ENCODE results near the gene CCDC83. TPM values are rescaled to one million over a fixed set of nuclear protein-coding genes. Genes with fewer than 3 reads are reported as not detected.
"Not testable (repeated sequence)": the region's sequence is repeated elsewhere in the genome, so short reads cannot be mapped to it uniquely, and the experiment has no call there.

The CCDC83 gene
- total RNA-seq, 2 donors from 2014 or later = 0.19 TPM; not detected in 1

- Mint-ChIP-seq H3K9me3 (peaks cover 0 to 5% of the 10 kb centered on the region in 2 donors), H3K36me3 (peaks cover 0 to 10% of the 10 kb centered on the region in 2 donors), H3K27ac (peak overlapping the region; percentile 48 to 95)
- ATAC-seq = peak; percentile 64 to 69
- DNase-seq (ENCODE audit: low spot score in 2 of 2) = peak in 1 of 2 donors; percentile 22
Measured at GRCh38 chr11:85827748-85828639, 27.2 kb upstream of the CCDC83 start.

- Mint-ChIP-seq H3K36me3 (peaks cover 0 to 10% of the 10 kb centered on the region in 2 donors), H3K27ac (no peak overlapping the region), H3K9me3 (peaks cover 0 to 5% of the 10 kb centered on the region in 2 donors)
- ATAC-seq (no peak), DNase-seq (ENCODE audit: low spot score in 2 of 2) (no peak)
Measured at GRCh38 chr11:85828640-85828978, 26.6 kb upstream of the CCDC83 start.

GRCh38 chr11:85829172-85829571, 26.0 kb upstream of the CCDC83 start:
- Mint-ChIP-seq H3K36me3 (peaks cover 0 to 10% of the 10 kb centered on the region in 2 donors), H3K9me3 (peaks cover 0 to 5% of the 10 kb centered on the region in 2 donors), H3K27ac (no peak overlapping the region)
- ATAC-seq = no peak
- no peak for DNase-seq (ENCODE audit: low spot score in 2 of 2)

GRCh38 chr11:85831050-85831449, 24.1 kb upstream of the CCDC83 start:
- DNase-seq (ENCODE audit: low spot score in 2 of 2) (no peak), ATAC-seq (no peak)
- Mint-ChIP-seq H3K27ac (peak overlapping the region in 1 of 2 donors; percentile 7), H3K9me3 (peaks cover 6 to 14% of the 10 kb centered on the region in 2 donors), H3K36me3 (peaks cover 4 to 19% of the 10 kb centered on the region in 2 donors)

GRCh38 chr11:85835263-85835662, 19.9 kb upstream of the CCDC83 start:
- Mint-ChIP-seq H3K27ac (no peak overlapping the region), H3K9me3 (peaks cover 8 to 12% of the 10 kb centered on the region in 2 donors), H3K36me3 (peaks cover 7 to 11% of the 10 kb centered on the region in 2 donors)
- ATAC-seq (no peak), DNase-seq (ENCODE audit: low spot score in 2 of 2) (no peak)

- no peak for DNase-seq (ENCODE audit: low spot score in 2 of 2)
- H3K9me3 Mint-ChIP-seq = peaks cover 8 to 12% of the 10 kb centered on the region in 2 donors
- H3K36me3 Mint-ChIP-seq = peaks cover 7 to 11% of the 10 kb centered on the region in 2 donors
- no peak for ATAC-seq
- no peak overlapping the region for H3K27ac Mint-ChIP-seq
Measured at GRCh38 chr11:85835729-85836128, 19.5 kb upstream of the CCDC83 start.

GRCh38 chr11:85840932-85841331, 14.3 kb upstream of the CCDC83 start:
- H3K36me3 Mint-ChIP-seq; H3K9me3 Mint-ChIP-seq; ATAC-seq; DNase-seq (ENCODE audit: low spot score in 2 of 2); H3K27ac Mint-ChIP-seq: not testable (repeated sequence)

- ATAC-seq = no peak
- H3K9me3 Mint-ChIP-seq = peaks cover 0 to 5% of the 10 kb centered on the region in 2 donors
- no peak overlapping the region for H3K27ac Mint-ChIP-seq
- H3K36me3 Mint-ChIP-seq = no peaks in the 10 kb centered on the region
- DNase-seq (ENCODE audit: low spot score in 2 of 2) = no peak
Measured at GRCh38 chr11:85843929-85844328, 11.3 kb upstream of the CCDC83 start.

GRCh38 chr11:85844439-85845123, 10.6 kb upstream of the CCDC83 start:
- Mint-ChIP-seq H3K27ac (no peak overlapping the region), H3K9me3 (peaks cover 0 to 5% of the 10 kb centered on the region in 2 donors), H3K36me3 (no peaks in the 10 kb centered on the region)
- DNase-seq (ENCODE audit: low spot score in 2 of 2) = no peak
- peak; percentile 84 to 91 for ATAC-seq

GRCh38 chr11:85845124-85845631, 10.0 kb upstream of the CCDC83 start:
- ATAC-seq = no peak
- no peak overlapping the region for H3K27ac Mint-ChIP-seq
- peaks cover 2 to 3% of the 10 kb centered on the region in 2 donors for H3K36me3 Mint-ChIP-seq
- DNase-seq (ENCODE audit: low spot score in 2 of 2) = no peak
- H3K9me3 Mint-ChIP-seq = peaks cover 0 to 5% of the 10 kb centered on the region in 2 donors

GRCh38 chr11:85847436-85847835, 7.7 kb upstream of the CCDC83 start:
- DNase-seq (ENCODE audit: low spot score in 2 of 2) (no peak), ATAC-seq (no peak)
- H3K9me3 Mint-ChIP-seq = peaks cover 0 to 5% of the 10 kb centered on the region in 2 donors
- H3K36me3 Mint-ChIP-seq = peaks cover 5 to 14% of the 10 kb centered on the region in 2 donors
- H3K27ac Mint-ChIP-seq = no peak overlapping the region

- no peak for DNase-seq (ENCODE audit: low spot score in 2 of 2)
Measured at GRCh38 chr11:85848006-85848405, 7.2 kb upstream of the CCDC83 start.

GRCh38 chr11:85848556-85848955, 6.6 kb upstream of the CCDC83 start:
- ATAC-seq (no peak), DNase-seq (ENCODE audit: low spot score in 2 of 2) (no peak)
- Mint-ChIP-seq H3K36me3 (peaks cover 5 to 14% of the 10 kb centered on the region in 2 donors), H3K9me3 (peaks cover 0 to 5% of the 10 kb centered on the region in 2 donors), H3K27ac (no peak overlapping the region)

More at GRCh38 chr11:85848006-85848405, 7.2 kb upstream of the CCDC83 start:
- H3K9me3 Mint-ChIP-seq = peaks cover 0 to 5% of the 10 kb centered on the region in 2 donors
- no peak for ATAC-seq
- H3K27ac Mint-ChIP-seq = no peak overlapping the region
- peaks cover 5 to 14% of the 10 kb centered on the region in 2 donors for H3K36me3 Mint-ChIP-seq

GRCh38 chr11:85852754-85853153, 2.4 kb upstream of the CCDC83 start:
- not testable (repeated sequence) for DNase-seq (ENCODE audit: low spot score in 2 of 2); H3K27ac Mint-ChIP-seq; H3K9me3 Mint-ChIP-seq; ATAC-seq
- peaks cover 5 to 14% of the 10 kb centered on the region in 2 donors for H3K36me3 Mint-ChIP-seq

- not testable (repeated sequence) for ATAC-seq; DNase-seq (ENCODE audit: low spot score in 2 of 2); H3K9me3 Mint-ChIP-seq
- Mint-ChIP-seq H3K27ac (peak overlapping the region in 1 of 2 donors; percentile 60), H3K36me3 (peaks cover 5 to 14% of the 10 kb centered on the region in 2 donors)
Measured at GRCh38 chr11:85853541-85853940, 1.6 kb upstream of the CCDC83 start.

GRCh38 chr11:85854212-85854556, 999 bp upstream of the CCDC83 start:
- DNase-seq (ENCODE audit: low spot score in 2 of 2) (no peak), ATAC-seq (no peak)
- Mint-ChIP-seq H3K36me3 (peaks cover 5 to 14% of the 10 kb centered on the region in 2 donors), H3K27ac (peak overlapping the region; percentile 86 to 89), H3K9me3 (no peaks in the 10 kb centered on the region)

Measured in activated naive CD4-positive, alpha-beta T cell treated with anti-CD3 and anti-CD28 coated beads, Interleukin-2, amount 50 U/mL, for 72 hours (primary cell).